Measurements from ENCODE around the gene MKS1.

DNA sequence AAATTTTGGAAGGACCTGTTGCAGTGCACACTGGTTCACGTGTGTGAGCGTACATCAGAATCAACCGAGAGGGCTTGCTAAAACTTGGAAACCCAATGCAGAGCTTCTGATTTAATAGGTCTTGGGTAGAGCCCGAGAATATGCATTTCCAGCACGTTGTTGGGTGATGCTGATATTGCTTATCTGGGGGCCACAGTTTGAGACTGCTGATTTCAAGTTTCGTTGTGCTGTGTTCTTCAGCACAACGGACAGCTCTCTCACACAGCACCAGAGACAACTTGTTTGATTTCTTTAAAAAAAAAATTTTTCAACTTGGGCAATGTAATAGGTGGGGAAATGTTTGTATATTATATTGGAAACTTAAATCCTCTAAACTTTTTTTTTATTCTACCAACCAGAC, 42.9 kb downstream of the MKS1 start:
- TF ChIP-seq, protein P1, sequence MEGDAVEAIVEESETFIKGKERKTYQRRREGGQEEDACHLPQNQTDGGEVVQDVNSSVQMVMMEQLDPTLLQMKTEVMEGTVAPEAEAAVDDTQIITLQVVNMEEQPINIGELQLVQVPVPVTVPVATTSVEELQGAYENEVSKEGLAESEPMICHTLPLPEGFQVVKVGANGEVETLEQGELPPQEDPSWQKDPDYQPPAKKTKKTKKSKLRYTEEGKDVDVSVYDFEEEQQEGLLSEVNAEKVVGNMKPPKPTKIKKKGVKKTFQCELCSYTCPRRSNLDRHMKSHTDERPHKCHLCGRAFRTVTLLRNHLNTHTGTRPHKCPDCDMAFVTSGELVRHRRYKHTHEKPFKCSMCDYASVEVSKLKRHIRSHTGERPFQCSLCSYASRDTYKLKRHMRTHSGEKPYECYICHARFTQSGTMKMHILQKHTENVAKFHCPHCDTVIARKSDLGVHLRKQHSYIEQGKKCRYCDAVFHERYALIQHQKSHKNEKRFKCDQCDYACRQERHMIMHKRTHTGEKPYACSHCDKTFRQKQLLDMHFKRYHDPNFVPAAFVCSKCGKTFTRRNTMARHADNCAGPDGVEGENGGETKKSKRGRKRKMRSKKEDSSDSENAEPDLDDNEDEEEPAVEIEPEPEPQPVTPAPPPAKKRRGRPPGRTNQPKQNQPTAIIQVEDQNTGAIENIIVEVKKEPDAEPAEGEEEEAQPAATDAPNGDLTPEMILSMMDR (conservative IDR thresholded peaks at IDR 0.05; ENCODE audit: low read length), result no peak
- TF ChIP-seq EZH2phosphoT487 (IDR thresholded peaks at IDR 0.05; ENCODE audit: borderline replicate concordance), result no peak
